ENCODE data around the gene PHF10. TPM values are rescaled to one million over a fixed set of nuclear protein-coding genes. Genes with fewer than 3 reads are reported as not detected.
A peak's percentile ranks its signal among the peaks of the same experiment; 100 is the strongest.

PHF10 gene
- total RNA-seq, 1 donor from 2014 or later, result 91.2 TPM

GRCh38 chr6:169659820-169660610 is 64.3 kb downstream of the PHF10 start:
- Mint-ChIP-seq H3K36me3 (ENCODE audit: low read depth) (peaks cover 6% of the 10 kb centered on the region), H3K4me1 (peaks cover 4% of the 10 kb centered on the region), H3K4me3 (no peak overlapping the region), H3K9me3 (no peaks in the 10 kb centered on the region), H3K27ac (no peak overlapping the region), H3K27me3 (no peaks in the 10 kb centered on the region)
- intact Hi-C loops (cut with micrococcal nuclease), result no loop called here
- no peak for DNase-seq

GRCh38 chr6:169657284-169657610 is 67.1 kb downstream of the PHF10 start:
- H3K27ac Mint-ChIP-seq, result no peak overlapping the region
- no peak overlapping the region for H3K4me3 Mint-ChIP-seq
- H3K9me3 Mint-ChIP-seq, result no peaks in the 10 kb centered on the region
- no peak for DNase-seq
- H3K27me3 Mint-ChIP-seq, result no peaks in the 10 kb centered on the region
- H3K4me1 Mint-ChIP-seq, result peaks cover 7% of the 10 kb centered on the region
- peaks cover 2% of the 10 kb centered on the region for H3K36me3 Mint-ChIP-seq (ENCODE audit: low read depth)
- intact Hi-C loops (cut with micrococcal nuclease), result no loop called here

- Mint-ChIP-seq H3K36me3 (ENCODE audit: low read depth) (peaks cover 2% of the 10 kb centered on the region), H3K4me1 (peaks cover 7% of the 10 kb centered on the region), H3K27me3 (no peaks in the 10 kb centered on the region), H3K27ac (no peak overlapping the region), H3K4me3 (no peak overlapping the region), H3K9me3 (no peaks in the 10 kb centered on the region)
- DNase-seq, result no peak
- intact Hi-C loops (cut with micrococcal nuclease), result no loop called here
These were observed 67.6 kb downstream of the PHF10 start for GRCh38 chr6:169656546-169657283.

GRCh38 chr6:169654598-169655391 is 69.5 kb downstream of the PHF10 start:
- intact Hi-C loops (cut with micrococcal nuclease), result loop anchor here (2.0 kb wide), 1 partner anchor 46 kb away; no protein-coding TSS in a partner anchor
- Mint-ChIP-seq H3K27ac (peak overlapping the region; percentile 75), H3K4me3 (peak overlapping the region; percentile 91), H3K4me1 (peaks cover 7% of the 10 kb centered on the region), H3K36me3 (ENCODE audit: low read depth) (peaks cover 2% of the 10 kb centered on the region), H3K9me3 (no peaks in the 10 kb centered on the region), H3K27me3 (no peaks in the 10 kb centered on the region)
- DNase-seq, result peak; percentile 92

Other genes with a start within 250 kb of the PHF10 start
- gene WDR27, start 22.5 kb downstream of the PHF10 start, total RNA-seq, result 29.0 and 33.3 TPM in 2 replicates
- gene C6orf120, start 22.4 kb downstream of the PHF10 start, total RNA-seq, result 23.2 and 23.8 TPM in 2 replicates
- 2.1 TPM in 2 replicates for gene DYNLT2, start 27.1 kb upstream of the PHF10 start, total RNA-seq
- gene ERMARD, start 27.1 kb upstream of the PHF10 start, total RNA-seq, result 26.2 and 27.9 TPM in 2 replicates

All from activated CD4-positive, alpha-beta T cell treated with anti-CD3 and anti-CD28 coated beads, Interleukin-2, amount 10 ng/mL, durations not matched to agents 24 days and 14 days (primary cell).